Measurements from ENCODE around the gene RPL37A. TPM values are rescaled to one million over a fixed set of nuclear protein-coding genes. Genes with fewer than 3 reads are reported as not detected.

RPL37A gene
- polyA plus RNA-seq, 12 donors = 3,306 to 5,343 (median 4,126) TPM; not detected in 1

- DNase-seq = no peak
Measured at GRCh38 chr2:216478151-216478550, 20.5 kb upstream of the RPL37A start.

- no peak for DNase-seq
Measured at GRCh38 chr2:216478791-216479190, 19.9 kb upstream of the RPL37A start.

- DNase-seq = no peak
Measured at GRCh38 chr2:216480221-216480620, 18.4 kb upstream of the RPL37A start.

- DNase-seq = no peak
Measured at GRCh38 chr2:216482640-216483039, 16.0 kb upstream of the RPL37A start.

DNA sequence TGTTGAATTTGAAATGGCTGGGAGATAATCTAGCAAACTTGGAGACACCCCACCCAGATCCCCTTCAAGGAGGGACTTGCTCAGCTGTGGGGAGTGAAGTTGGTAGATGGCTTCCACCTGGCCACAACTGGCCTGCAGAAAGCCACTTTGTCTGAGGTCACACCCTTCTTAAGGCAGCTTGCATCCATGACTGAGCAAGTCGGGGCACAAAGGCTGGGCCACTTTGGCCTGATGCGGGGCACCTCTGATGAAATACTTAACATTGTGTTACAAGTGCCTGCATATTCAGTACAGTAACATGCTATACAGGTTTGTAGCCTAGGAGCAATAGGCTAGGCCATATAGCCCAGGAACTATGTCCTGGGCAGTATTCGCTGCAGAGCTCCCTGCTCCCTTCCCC lies 13.4 kb upstream of the RPL37A start:
- DNase-seq = no peak

GRCh38 chr2:216485745-216486144 lies 12.9 kb upstream of the RPL37A start:
- DNase-seq = no peak

GRCh38 chr2:216486271-216486670 lies 12.4 kb upstream of the RPL37A start:
- no peak for DNase-seq

DNA sequence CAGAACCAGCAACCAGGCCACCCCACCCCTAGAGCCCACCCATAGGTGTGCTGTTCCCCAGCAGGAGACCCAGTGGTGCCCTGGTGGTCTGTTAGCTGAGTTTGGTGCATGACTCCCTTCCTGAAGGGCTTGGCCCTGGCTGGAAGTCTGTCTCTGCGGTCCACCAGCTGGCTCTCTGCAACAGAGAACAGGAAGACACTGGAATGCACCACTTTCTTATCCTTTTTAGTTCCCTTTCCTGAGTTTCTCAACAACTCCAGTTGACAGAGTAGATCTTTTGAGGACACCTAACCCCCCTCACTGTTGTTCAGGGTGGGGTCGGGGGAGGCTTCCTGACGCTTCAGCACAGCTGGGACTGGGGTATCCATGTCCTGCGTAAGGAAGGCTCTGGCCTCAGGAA lies 11.9 kb upstream of the RPL37A start:
- no peak for DNase-seq

DNA sequence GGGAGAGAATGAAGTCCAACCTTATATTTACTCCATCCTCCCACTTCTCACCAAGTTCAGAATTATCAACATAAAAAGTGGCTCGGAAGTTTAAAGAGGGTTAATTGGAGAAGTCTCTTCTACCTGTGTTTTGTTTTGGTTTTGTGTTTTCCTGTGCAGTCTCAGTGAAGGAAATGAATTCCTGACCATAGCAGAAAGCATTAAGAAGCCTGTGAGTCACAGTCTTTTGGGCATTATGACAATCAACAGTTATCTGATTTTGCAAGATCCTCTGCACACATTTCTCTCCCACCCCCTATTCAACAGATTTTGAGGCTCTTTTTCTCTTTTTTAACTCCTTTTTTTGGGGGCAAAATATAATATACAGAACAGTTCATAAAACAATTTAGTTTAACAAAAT lies 8.6 kb upstream of the RPL37A start:
- DNase-seq = no peak

GRCh38 chr2:216491793-216492596 lies 6.6 kb upstream of the RPL37A start:
- DNase-seq = no peak

DNA sequence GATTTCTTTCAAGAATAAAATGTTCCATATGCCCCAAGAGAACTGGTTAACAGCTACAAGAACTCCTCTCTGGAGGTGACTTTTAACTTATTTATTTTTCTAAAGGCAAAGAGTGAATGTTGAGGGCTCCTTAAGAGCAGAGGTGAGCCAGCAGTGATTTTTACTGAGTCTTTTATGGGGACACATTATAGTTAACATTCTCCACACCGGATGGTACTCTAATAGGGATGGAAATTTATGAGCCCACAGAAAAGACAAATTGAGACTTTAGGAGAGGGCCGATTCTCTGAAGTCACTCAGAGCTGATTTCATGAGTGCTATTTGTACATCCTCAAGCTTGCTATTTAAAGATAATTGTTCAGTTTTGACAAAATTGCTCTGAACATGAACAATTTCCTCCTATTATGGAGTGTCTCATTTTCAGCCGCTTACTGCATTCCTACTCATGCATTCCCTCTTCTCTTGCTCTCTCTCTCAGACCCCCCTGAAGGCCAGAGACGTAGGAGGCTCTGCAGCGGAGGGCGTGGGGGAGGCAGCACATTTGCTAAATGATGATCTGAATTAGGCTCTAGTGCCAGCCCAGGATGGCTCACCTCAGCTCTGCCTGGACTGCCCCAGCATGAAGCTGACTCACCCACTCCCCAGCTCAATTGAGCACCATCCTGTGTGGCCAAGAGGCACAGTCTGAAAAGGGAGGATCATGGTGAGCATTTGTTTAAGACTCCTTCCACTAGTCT lies 5.9 kb upstream of the RPL37A start:
- DNase-seq = no peak

GRCh38 chr2:216493334-216493685 lies 5.3 kb upstream of the RPL37A start:
- DNase-seq = no peak

GRCh38 chr2:216495656-216496055 lies 3.0 kb upstream of the RPL37A start:
- DNase-seq = no peak

GRCh38 chr2:216497382-216498069 lies 1.1 kb upstream of the RPL37A start:
- DNase-seq = no peak

- no peak for DNase-seq
Measured at GRCh38 chr2:216498070-216498378, 620 bp upstream of the RPL37A start.

DNA sequence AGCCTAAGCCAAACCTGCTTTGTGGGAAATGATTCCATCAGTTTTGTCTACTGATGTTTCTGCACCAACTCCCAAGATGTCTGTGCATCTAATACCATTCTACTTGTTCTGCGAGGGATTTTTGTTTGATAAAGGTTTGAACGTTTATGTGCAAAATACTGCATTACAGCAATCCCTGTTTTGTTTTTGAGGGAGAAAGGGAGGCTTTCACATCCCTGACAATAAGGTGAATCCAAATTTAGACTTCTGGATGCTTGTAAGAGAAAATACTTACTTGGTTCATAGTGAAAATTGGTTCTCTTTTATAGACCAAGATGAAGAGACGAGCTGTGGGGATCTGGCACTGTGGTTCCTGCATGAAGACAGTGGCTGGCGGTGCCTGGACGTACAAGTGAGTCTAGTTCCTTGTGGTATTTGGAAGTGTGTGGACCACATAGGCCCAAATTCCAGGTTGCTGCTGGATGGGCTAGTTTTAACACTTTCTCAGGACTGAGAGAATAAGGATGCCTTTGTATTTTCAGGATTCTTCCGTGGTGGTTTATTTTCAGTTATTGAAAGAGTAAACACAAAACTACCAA lies 1.1 kb downstream of the RPL37A start:
- DNase-seq = no peak

- DNase-seq = no peak
Measured at GRCh38 chr2:216500572-216500971, 1.9 kb downstream of the RPL37A start.

GRCh38 chr2:216501854-216502253 lies 3.2 kb downstream of the RPL37A start:
- no peak for DNase-seq

DNA sequence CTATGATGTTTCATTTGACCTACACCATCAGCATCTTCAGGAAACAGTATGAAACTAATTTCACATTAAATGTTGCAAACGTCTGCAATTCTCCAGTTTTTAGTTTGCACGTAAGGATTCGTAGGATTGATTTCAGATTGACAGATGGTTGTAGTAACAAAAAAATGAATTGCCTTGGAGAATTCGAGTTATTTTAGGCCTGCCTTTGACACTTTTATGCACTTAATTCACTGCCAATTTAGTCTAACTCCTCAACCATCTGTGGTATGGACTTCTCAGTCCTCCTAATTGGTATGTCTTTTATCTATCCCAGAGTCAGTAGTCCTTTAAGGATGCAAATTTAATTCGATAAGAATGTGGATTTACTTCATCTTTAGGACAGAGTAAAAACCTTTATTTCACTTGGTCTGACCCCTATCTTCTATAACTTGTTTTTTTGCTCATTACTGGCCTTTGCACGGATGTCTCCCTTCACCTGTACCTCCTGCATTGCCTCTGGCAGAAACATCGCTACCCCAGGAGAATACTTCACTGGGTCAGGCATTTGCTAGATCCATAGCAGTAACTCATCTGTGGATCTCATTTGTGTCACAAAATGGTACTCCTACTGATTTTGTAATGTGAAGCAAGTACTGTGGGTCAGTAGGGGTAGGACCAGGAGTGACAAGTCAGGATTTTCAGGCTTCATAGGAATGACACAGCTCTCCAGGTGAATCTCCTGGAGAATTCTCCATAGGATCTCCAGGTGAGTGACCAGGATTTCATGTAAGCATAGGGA lies 3.9 kb downstream of the RPL37A start:
- DNase-seq = no peak

- DNase-seq = no peak
Measured at GRCh38 chr2:216503159-216503629, 4.5 kb downstream of the RPL37A start.

GRCh38 chr2:216503697-216504375 lies 5.2 kb downstream of the RPL37A start:
- no peak for DNase-seq
